HG03575 (cell line): Measurements from ENCODE around the gene TCF25.
"Not testable (repeated sequence)": the region's sequence is repeated elsewhere in the genome, so short reads cannot be mapped to it uniquely, and the experiment has no call there.

Source experiments
- ATAC-seq: cut with Tn5 transposase; IDR thresholded peaks from one replicate; pipeline ENCODE4 v1.9.1; 2021; ENCODE audit not compliant: unreplicated experiment, insufficient number of reproducible peaks, low FRiP score; ENCODE audit errors: extremely low read depth

Gene TCF25

GRCh38 chr16:89925596-89926079 is 52.2 kb downstream of the TCF25 start:
- ATAC-seq = no peak

GRCh38 chr16:89931305-89931896 is 58.0 kb downstream of the TCF25 start:
- no peak for ATAC-seq

- no peak for ATAC-seq
Measured at GRCh38 chr16:89931964-89932363, 58.6 kb downstream of the TCF25 start.

GRCh38 chr16:89934019-89934418 is 60.6 kb downstream of the TCF25 start:
- ATAC-seq = not testable (repeated sequence)

- ATAC-seq = no peak
Measured at GRCh38 chr16:89934611-89935553, 61.5 kb downstream of the TCF25 start.

- not testable (repeated sequence) for ATAC-seq
Measured at GRCh38 chr16:89935620-89936019, 62.2 kb downstream of the TCF25 start.

GRCh38 chr16:89936034-89936433 is 62.6 kb downstream of the TCF25 start:
- no peak for ATAC-seq

- no peak for ATAC-seq
Measured at GRCh38 chr16:89936508-89936907, 63.1 kb downstream of the TCF25 start.

- ATAC-seq = no peak
Measured at GRCh38 chr16:89936981-89937380, 63.6 kb downstream of the TCF25 start.

GRCh38 chr16:89938175-89938885 is 64.9 kb downstream of the TCF25 start:
- ATAC-seq = no peak

- ATAC-seq = no peak
Measured at GRCh38 chr16:89944773-89945172, 71.4 kb downstream of the TCF25 start.

- no peak for ATAC-seq
Measured at GRCh38 chr16:89945654-89946053, 72.3 kb downstream of the TCF25 start.

- no peak for ATAC-seq
Measured at GRCh38 chr16:89946515-89946914, 73.1 kb downstream of the TCF25 start.

- no peak for ATAC-seq
Measured at GRCh38 chr16:89949121-89949742, 75.8 kb downstream of the TCF25 start.

GRCh38 chr16:89949756-89950155 is 76.4 kb downstream of the TCF25 start:
- no peak for ATAC-seq

GRCh38 chr16:89951509-89951908 is 78.1 kb downstream of the TCF25 start:
- ATAC-seq = no peak

GRCh38 chr16:89952049-89952448 is 78.7 kb downstream of the TCF25 start:
- no peak for ATAC-seq

GRCh38 chr16:89952551-89952950 is 79.2 kb downstream of the TCF25 start:
- no peak for ATAC-seq
